ENCODE data around the gene ZNF564.

DNA sequence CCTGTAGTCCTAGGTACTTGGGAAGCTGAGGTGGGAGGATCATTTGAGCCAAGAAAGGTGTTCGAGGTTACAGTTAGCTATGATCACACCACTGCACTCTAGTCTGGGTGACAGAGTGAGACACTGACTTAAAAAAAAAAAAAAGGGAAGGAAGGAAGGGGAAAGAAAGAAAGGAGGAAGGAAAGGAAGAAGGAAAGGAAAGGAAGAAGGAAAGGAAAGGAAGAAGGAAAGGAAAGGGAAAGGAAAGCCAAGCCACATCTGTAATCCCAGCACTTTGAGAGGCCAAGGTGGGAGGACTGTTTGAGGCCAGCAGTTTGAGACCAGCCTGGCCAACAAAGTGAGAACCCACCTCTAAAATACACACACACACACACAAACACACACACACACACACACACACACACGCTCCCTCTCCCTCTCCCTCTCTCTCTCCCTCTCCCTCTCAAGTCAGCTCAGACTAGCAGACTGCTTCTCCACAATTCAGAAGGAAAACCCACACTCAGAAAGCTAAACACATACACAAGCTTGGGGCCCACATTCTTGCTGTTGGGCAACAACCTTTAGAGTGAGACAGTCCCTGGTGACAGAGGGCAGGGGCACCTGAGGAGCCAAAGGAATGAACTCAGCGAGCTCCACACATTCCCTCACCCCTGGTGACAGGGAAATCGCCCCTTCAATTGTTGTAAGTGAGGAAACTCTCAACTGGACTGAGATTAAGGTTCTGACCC is 69.3 kb downstream of the ZNF564 start:
- no peak for TF ChIP-seq POLR2A (IDR thresholded peaks at IDR 0.05)
- TF ChIP-seq, protein P1, sequence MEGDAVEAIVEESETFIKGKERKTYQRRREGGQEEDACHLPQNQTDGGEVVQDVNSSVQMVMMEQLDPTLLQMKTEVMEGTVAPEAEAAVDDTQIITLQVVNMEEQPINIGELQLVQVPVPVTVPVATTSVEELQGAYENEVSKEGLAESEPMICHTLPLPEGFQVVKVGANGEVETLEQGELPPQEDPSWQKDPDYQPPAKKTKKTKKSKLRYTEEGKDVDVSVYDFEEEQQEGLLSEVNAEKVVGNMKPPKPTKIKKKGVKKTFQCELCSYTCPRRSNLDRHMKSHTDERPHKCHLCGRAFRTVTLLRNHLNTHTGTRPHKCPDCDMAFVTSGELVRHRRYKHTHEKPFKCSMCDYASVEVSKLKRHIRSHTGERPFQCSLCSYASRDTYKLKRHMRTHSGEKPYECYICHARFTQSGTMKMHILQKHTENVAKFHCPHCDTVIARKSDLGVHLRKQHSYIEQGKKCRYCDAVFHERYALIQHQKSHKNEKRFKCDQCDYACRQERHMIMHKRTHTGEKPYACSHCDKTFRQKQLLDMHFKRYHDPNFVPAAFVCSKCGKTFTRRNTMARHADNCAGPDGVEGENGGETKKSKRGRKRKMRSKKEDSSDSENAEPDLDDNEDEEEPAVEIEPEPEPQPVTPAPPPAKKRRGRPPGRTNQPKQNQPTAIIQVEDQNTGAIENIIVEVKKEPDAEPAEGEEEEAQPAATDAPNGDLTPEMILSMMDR (IDR thresholded peaks at IDR 0.05) = no peak
